ENCODE data around the gene FN1. TPM values are rescaled to one million over a fixed set of nuclear protein-coding genes. Genes with fewer than 3 reads are reported as not detected.
"Not testable (repeated sequence)": the region's sequence is repeated elsewhere in the genome, so short reads cannot be mapped to it uniquely, and the experiment has no call there.

The FN1 gene
- total and polyA plus RNA-seq, 11 donors, result 100 to 1,418 (median 343) TPM

DNA sequence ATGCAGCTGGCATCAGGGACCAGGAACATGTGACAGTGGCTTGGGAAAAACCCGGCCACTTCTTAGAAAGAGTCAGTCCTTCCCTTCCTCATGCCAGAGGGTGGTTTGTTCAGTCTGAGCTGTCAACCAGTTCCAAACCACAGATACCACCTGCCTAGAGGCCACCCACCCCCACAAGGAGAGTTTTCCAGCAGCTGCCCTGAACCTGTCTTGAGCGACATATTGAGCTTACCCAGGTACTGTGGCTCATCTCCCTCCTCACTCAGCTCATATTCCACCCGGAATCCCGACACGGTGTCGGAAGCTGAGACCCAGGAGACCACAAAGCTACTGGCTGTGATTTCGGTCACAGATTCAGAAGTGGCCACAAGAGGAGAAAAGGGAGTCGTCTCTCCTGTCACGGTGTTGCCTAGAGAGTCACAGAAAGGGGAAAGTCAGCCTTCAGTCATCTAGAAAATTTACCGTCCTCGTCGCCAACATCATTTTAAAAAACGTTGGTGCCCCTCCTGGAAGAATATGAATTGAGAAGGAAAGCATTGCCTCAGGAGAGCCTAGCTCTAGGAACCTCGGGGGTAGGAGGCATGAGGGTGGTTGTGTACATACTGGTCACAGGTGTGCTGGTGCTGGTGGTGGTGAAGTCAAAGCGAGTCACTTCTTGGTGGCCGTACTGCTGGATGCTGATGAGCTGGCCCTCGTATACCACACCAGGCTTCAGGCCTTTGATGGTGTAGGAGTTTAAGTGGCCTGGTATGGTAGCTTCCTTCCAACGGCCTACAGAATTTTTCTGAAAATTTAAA is 26.3 kb downstream of the FN1 start:
- DNase-seq (no peak), ATAC-seq (peak in 1 of 4 donors; percentile 46)
- Histone ChIP-seq H3K4me3 (no peak overlapping the region), H3K4me1 (peaks cover 0 to 8% (median 0%) of the 10 kb centered on the region in 12 donors), H3K27ac (peak overlapping the region in 1 of 12 donors; percentile 12), H3K9me3 (no peaks in the 10 kb centered on the region), H3K36me3 (peaks cover 0 to 100% (median 73%) of the 10 kb centered on the region in 9 donors), H3K27me3 (no peaks in the 10 kb centered on the region)
- no peak for TF ChIP-seq POLR2A (IDR thresholded peaks at IDR 0.05)
- TF ChIP-seq, protein P1, sequence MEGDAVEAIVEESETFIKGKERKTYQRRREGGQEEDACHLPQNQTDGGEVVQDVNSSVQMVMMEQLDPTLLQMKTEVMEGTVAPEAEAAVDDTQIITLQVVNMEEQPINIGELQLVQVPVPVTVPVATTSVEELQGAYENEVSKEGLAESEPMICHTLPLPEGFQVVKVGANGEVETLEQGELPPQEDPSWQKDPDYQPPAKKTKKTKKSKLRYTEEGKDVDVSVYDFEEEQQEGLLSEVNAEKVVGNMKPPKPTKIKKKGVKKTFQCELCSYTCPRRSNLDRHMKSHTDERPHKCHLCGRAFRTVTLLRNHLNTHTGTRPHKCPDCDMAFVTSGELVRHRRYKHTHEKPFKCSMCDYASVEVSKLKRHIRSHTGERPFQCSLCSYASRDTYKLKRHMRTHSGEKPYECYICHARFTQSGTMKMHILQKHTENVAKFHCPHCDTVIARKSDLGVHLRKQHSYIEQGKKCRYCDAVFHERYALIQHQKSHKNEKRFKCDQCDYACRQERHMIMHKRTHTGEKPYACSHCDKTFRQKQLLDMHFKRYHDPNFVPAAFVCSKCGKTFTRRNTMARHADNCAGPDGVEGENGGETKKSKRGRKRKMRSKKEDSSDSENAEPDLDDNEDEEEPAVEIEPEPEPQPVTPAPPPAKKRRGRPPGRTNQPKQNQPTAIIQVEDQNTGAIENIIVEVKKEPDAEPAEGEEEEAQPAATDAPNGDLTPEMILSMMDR (IDR thresholded peaks at IDR 0.05), result no peak
- 92 to 95% (median 93%) methylated on average over 18 of the region's 18 CpGs for WGBS, 4 donors
- intact Hi-C loops (cut with DNase I), result no loop called here

DNA sequence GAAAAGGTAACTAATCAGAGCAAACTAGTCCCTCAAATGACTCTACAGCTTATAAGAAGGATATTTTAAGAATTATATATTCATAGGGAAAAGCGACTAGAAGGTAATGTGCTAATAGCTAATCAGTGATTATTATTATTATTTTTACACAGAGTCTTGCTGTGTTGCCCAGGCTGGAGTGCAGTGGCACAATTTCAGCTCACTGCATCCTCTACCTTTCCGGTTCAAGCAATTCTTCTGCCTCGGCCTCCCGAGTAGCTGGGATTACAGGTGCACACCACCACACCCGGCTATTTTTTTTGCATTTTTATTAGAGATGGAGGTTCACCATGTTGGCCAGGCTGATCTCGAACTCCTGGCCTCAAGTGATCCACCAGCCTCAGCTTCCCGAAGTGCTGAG is 27.4 kb downstream of the FN1 start:
- H3K9me3 ChIP-seq; DNase-seq; H3K4me3 ChIP-seq; H3K27me3 ChIP-seq; intact Hi-C loops (cut with DNase I); ATAC-seq: not testable (repeated sequence)
- Histone ChIP-seq H3K4me1 (peaks cover 0 to 12% (median 0%) of the 10 kb centered on the region in 12 donors), H3K36me3 (peaks cover 0 to 100% (median 76%) of the 10 kb centered on the region in 9 donors), H3K27ac (peak overlapping the region in 1 of 12 donors; percentile 31)
- 81 to 98% (median 93%) methylated on average over 7 of the region's 7 CpGs for WGBS, 4 donors

DNA sequence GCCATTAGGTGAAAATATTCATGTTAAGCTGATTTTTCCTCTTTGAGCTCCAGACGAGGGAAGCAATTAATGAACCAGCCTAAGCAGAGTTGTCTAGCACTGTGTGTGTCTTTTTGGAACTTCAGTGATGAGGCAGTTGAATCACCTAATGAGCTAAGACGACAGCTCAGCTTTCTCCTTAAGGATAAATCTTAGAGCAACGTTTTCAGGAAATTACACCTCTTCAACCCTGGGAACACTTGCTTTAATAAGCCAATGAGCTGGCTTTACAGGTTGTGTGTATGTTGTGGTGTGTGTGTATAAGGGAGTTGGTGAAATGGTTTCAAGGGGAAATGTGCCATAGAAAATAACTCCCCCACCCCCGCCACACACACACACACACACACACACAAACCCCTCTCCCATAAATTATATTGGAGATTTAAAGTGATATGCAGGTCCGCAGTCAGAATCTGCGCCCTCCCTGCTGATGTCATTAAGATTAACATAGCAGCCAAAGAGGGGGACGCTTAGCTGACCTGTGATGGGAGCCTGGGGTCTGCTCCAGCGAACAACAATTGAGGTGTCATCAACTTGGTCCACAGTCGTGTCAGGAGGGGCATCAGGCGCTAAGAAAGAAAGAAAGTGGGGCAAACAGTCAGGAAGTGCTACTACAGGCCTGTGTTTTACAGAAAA is 28.1 kb downstream of the FN1 start:
- intact Hi-C loops (cut with DNase I), result no loop called here

DNA sequence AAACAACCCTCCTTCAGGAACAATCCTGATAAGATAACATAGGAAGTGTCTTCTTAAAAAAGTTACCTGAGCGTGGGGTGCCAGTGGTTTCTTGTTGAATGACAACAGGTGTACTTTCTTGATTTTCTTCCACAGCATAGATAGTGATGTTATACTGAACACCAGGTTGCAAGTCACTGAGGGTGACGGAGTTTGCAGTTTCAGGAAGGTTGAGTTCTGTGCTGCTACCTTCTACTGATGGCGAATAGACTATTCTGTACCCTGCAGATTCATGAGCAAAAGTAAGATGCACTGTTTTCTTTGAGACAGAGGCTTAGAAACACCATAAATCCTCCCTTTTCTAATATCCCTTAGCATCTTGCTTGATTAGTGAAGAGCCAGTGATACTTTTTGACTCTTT is 28.8 kb downstream of the FN1 start:
- intact Hi-C loops (cut with DNase I), result no loop called here
- no peak for TF ChIP-seq POLR2A (IDR thresholded peaks at IDR 0.05)
- TF ChIP-seq, protein P1 (IDR thresholded peaks at IDR 0.05), result no peak
- Histone ChIP-seq H3K9me3 (no peaks in the 10 kb centered on the region), H3K27ac (peak overlapping the region in 1 of 12 donors; percentile 1), H3K36me3 (peaks cover 0 to 100% (median 74%) of the 10 kb centered on the region in 9 donors), H3K4me1 (peaks cover 0 to 17% (median 0%) of the 10 kb centered on the region in 12 donors), H3K27me3 (no peaks in the 10 kb centered on the region), H3K4me3 (no peak overlapping the region)
- 93 to 98% (median 97%) methylated on average over 3 of the region's 3 CpGs for WGBS, 4 donors
- ATAC-seq, result no peak
- no peak for DNase-seq

More for the DNA sequence above, 28.1 kb downstream of the FN1 start:
- no peak for DNase-seq
- ATAC-seq, result no peak
- no peaks in the 10 kb centered on the region for H3K27me3 ChIP-seq
- peak overlapping the region in 1 of 12 donors; percentile 31 for H3K27ac ChIP-seq
- WGBS, 4 donors, result 75 to 85% (median 81%) methylated on average over 10 of the region's 10 CpGs
- no peaks in the 10 kb centered on the region for H3K9me3 ChIP-seq
- TF ChIP-seq, protein P1 (IDR thresholded peaks at IDR 0.05), result no peak
- no peak for TF ChIP-seq POLR2A (IDR thresholded peaks at IDR 0.05)
- H3K4me3 ChIP-seq, result no peak overlapping the region
- H3K4me1 ChIP-seq, result peaks cover 0 to 12% (median 0%) of the 10 kb centered on the region in 12 donors
- peaks cover 0 to 100% (median 77%) of the 10 kb centered on the region in 9 donors for H3K36me3 ChIP-seq
